Immature natural killer cell (primary cell): ENCODE data around the gene HNRNPH1. TPM values are rescaled to one million over a fixed set of nuclear protein-coding genes. Genes with fewer than 3 reads are reported as not detected.

ENCODE experiments used
- DNase-seq, 3 donors: peaks; one replicate each; pipeline ENCODE4 v3.0.0; 2022; ENCODE audit warnings: mixed read lengths in 1 of 3
- H3K27ac Mint-ChIP-seq, 6 donors: one replicate each; pipeline ENCODE4 v1.8.0; 2020; ENCODE audit warnings: mixed read lengths in 6 of 6, mild to moderate bottlenecking in 5 of 6, inconsistent platforms in 4 of 6, moderate library complexity in 3 of 6
- H3K27me3 Mint-ChIP-seq, 3 donors: one replicate each; pipeline ENCODE4 v1.8.0; 2020 to 2021; ENCODE audit warnings: low read depth in 3 of 3, mild to moderate bottlenecking in 3 of 3, mixed read lengths in 3 of 3, moderate library complexity in 3 of 3, inconsistent platforms in 1 of 3
- H3K36me3 Mint-ChIP-seq, 3 donors: one replicate each; pipeline ENCODE4 v1.8.0; 2020; ENCODE audit warnings: mixed read lengths in 3 of 3, inconsistent platforms in 2 of 3, mild to moderate bottlenecking in 2 of 3
- H3K4me1 Mint-ChIP-seq, 2 donors: one replicate each; pipeline ENCODE4 v1.8.0; 2020; ENCODE audit warnings: inconsistent platforms in 2 of 2, mild to moderate bottlenecking in 2 of 2, mixed read lengths in 2 of 2, moderate library complexity in 1 of 2
- H3K4me3 Mint-ChIP-seq, 5 donors: one replicate each; pipeline ENCODE4 v1.8.0; 2020; ENCODE audit warnings: mild to moderate bottlenecking in 5 of 5, mixed read lengths in 5 of 5, inconsistent platforms in 3 of 5, moderate library complexity in 3 of 5
- H3K9me3 Mint-ChIP-seq, 6 donors: one replicate each; pipeline ENCODE4 v1.8.0; 2020; ENCODE audit warnings: mild to moderate bottlenecking in 6 of 6, mixed read lengths in 6 of 6, inconsistent platforms in 4 of 6, moderate library complexity in 3 of 6
- polyA plus RNA-seq, 3 donors: library from polyadenylated mRNA; unstranded; fragments of 300-500 nt; fragmentation: Illumina TruSeq; gene quantifications; one replicate each; pipeline ENCODE4 v1.2.3, GENCODE V29; 2021

Gene HNRNPH1
- polyA plus RNA-seq, 3 donors from 2014 or later: 45.7 to 110 (median 73.3) TPM

GRCh38 chr5:179616002-179616594, 7.4 kb downstream of the HNRNPH1 start:
- Mint-ChIP-seq H3K9me3 (no peaks in the 10 kb centered on the region), H3K27ac (peak overlapping the region in 5 of 6 donors; percentile 18 to 80 (median 60)), H3K36me3 (peaks cover 43 to 83% (median 76%) of the 10 kb centered on the region in 3 donors), H3K27me3 (peaks cover 10 to 58% (median 27%) of the 10 kb centered on the region in 3 donors), H3K4me3 (no peak overlapping the region), H3K4me1 (peaks cover 61 to 91% of the 10 kb centered on the region in 2 donors)
- no peak for DNase-seq

- Mint-ChIP-seq H3K27ac (peak overlapping the region in 1 of 6 donors; percentile 56), H3K9me3 (no peaks in the 10 kb centered on the region), H3K4me1 (peaks cover 52 to 82% of the 10 kb centered on the region in 2 donors), H3K27me3 (peaks cover 9 to 51% (median 25%) of the 10 kb centered on the region in 3 donors), H3K4me3 (no peak overlapping the region), H3K36me3 (peaks cover 34 to 80% (median 67%) of the 10 kb centered on the region in 3 donors)
- DNase-seq: no peak
Observed at GRCh38 chr5:179615203-179615602, 8.3 kb downstream of the HNRNPH1 start.

GRCh38 chr5:179614745-179615144, 8.7 kb downstream of the HNRNPH1 start:
- H3K4me1 Mint-ChIP-seq: peaks cover 48 to 80% of the 10 kb centered on the region in 2 donors
- peaks cover 10 to 51% (median 25%) of the 10 kb centered on the region in 3 donors for H3K27me3 Mint-ChIP-seq
- no peak for DNase-seq
- H3K27ac Mint-ChIP-seq: peak overlapping the region in 1 of 6 donors; percentile 56
- peaks cover 32 to 79% (median 64%) of the 10 kb centered on the region in 3 donors for H3K36me3 Mint-ChIP-seq
- H3K4me3 Mint-ChIP-seq: no peak overlapping the region
- no peaks in the 10 kb centered on the region for H3K9me3 Mint-ChIP-seq

- H3K36me3 Mint-ChIP-seq: peaks cover 29 to 76% (median 64%) of the 10 kb centered on the region in 3 donors
- H3K27me3 Mint-ChIP-seq: peaks cover 11 to 53% (median 23%) of the 10 kb centered on the region in 3 donors
- H3K27ac Mint-ChIP-seq: peak overlapping the region; percentile 59 to 76 (median 62)
- H3K4me1 Mint-ChIP-seq: peaks cover 42 to 74% of the 10 kb centered on the region in 2 donors
- H3K9me3 Mint-ChIP-seq: no peaks in the 10 kb centered on the region
- DNase-seq: no peak
- peak overlapping the region in 1 of 5 donors; percentile 20 for H3K4me3 Mint-ChIP-seq
Observed at GRCh38 chr5:179613460-179614071, 9.9 kb downstream of the HNRNPH1 start.

- peaks cover 12 to 51% (median 26%) of the 10 kb centered on the region in 3 donors for H3K27me3 Mint-ChIP-seq
- H3K36me3 Mint-ChIP-seq: peaks cover 25 to 72% (median 60%) of the 10 kb centered on the region in 3 donors
- H3K9me3 Mint-ChIP-seq: no peaks in the 10 kb centered on the region
- H3K4me1 Mint-ChIP-seq: peaks cover 43 to 67% of the 10 kb centered on the region in 2 donors
- H3K27ac Mint-ChIP-seq: peak overlapping the region; percentile 59 to 78 (median 62)
- no peak for DNase-seq
- H3K4me3 Mint-ChIP-seq: peak overlapping the region in 3 of 5 donors; percentile 20 to 33 (median 30)
Observed at GRCh38 chr5:179612577-179613459, 10.7 kb downstream of the HNRNPH1 start.

GRCh38 chr5:179610903-179611265, 12.6 kb downstream of the HNRNPH1 start:
- Mint-ChIP-seq H3K36me3 (peaks cover 23 to 57% (median 43%) of the 10 kb centered on the region in 3 donors), H3K9me3 (no peaks in the 10 kb centered on the region), H3K27ac (peak overlapping the region in 4 of 6 donors; percentile 11 to 70 (median 20)), H3K4me3 (no peak overlapping the region), H3K27me3 (peaks cover 12 to 40% (median 24%) of the 10 kb centered on the region in 3 donors), H3K4me1 (peaks cover 29 to 48% of the 10 kb centered on the region in 2 donors)
- DNase-seq: no peak

- H3K27me3 Mint-ChIP-seq: peaks cover 12 to 36% (median 24%) of the 10 kb centered on the region in 3 donors
- peaks cover 25 to 42% of the 10 kb centered on the region in 2 donors for H3K4me1 Mint-ChIP-seq
- H3K27ac Mint-ChIP-seq: peak overlapping the region in 4 of 6 donors; percentile 16 to 70 (median 47)
- H3K4me3 Mint-ChIP-seq: no peak overlapping the region
- no peaks in the 10 kb centered on the region for H3K9me3 Mint-ChIP-seq
- peaks cover 20 to 58% (median 41%) of the 10 kb centered on the region in 3 donors for H3K36me3 Mint-ChIP-seq
- DNase-seq: no peak
Observed at GRCh38 chr5:179610109-179610902, 13.2 kb downstream of the HNRNPH1 start.

- Mint-ChIP-seq H3K36me3 (peaks cover 20 to 54% (median 39%) of the 10 kb centered on the region in 3 donors), H3K9me3 (no peaks in the 10 kb centered on the region), H3K27me3 (peaks cover 12 to 34% (median 22%) of the 10 kb centered on the region in 3 donors), H3K4me3 (no peak overlapping the region), H3K27ac (peak overlapping the region in 5 of 6 donors; percentile 25 to 71 (median 69)), H3K4me1 (peaks cover 25 to 39% of the 10 kb centered on the region in 2 donors)
- DNase-seq: no peak
Observed at GRCh38 chr5:179609834-179610108, 13.7 kb downstream of the HNRNPH1 start.

GRCh38 chr5:179608131-179608581, 15.3 kb downstream of the HNRNPH1 start:
- Mint-ChIP-seq H3K9me3 (no peaks in the 10 kb centered on the region), H3K27ac (peak overlapping the region; percentile 24 to 81 (median 66)), H3K4me3 (no peak overlapping the region), H3K36me3 (peaks cover 11 to 42% (median 24%) of the 10 kb centered on the region in 3 donors), H3K27me3 (peaks cover 10 to 23% (median 13%) of the 10 kb centered on the region in 3 donors), H3K4me1 (peaks cover 17 to 22% of the 10 kb centered on the region in 2 donors)
- no peak for DNase-seq

GRCh38 chr5:179607160-179607931, 16.1 kb downstream of the HNRNPH1 start:
- H3K36me3 Mint-ChIP-seq: peaks cover 5 to 40% (median 18%) of the 10 kb centered on the region in 3 donors
- H3K27me3 Mint-ChIP-seq: peaks cover 10 to 15% (median 10%) of the 10 kb centered on the region in 3 donors
- peak overlapping the region; percentile 24 to 83 (median 66) for H3K27ac Mint-ChIP-seq
- H3K4me1 Mint-ChIP-seq: peaks cover 12 to 16% of the 10 kb centered on the region in 2 donors
- H3K4me3 Mint-ChIP-seq: no peak overlapping the region
- no peaks in the 10 kb centered on the region for H3K9me3 Mint-ChIP-seq
- DNase-seq: no peak

GRCh38 chr5:179606910-179607159, 16.6 kb downstream of the HNRNPH1 start:
- Mint-ChIP-seq H3K9me3 (no peaks in the 10 kb centered on the region), H3K4me3 (no peak overlapping the region), H3K27ac (peak overlapping the region in 2 of 6 donors; percentile 22 to 57), H3K4me1 (peaks cover 11 to 13% of the 10 kb centered on the region in 2 donors), H3K36me3 (peaks cover 2 to 38% (median 16%) of the 10 kb centered on the region in 3 donors), H3K27me3 (peaks cover 8 to 13% (median 9%) of the 10 kb centered on the region in 3 donors)
- no peak for DNase-seq

- Mint-ChIP-seq H3K4me1 (peaks cover 9% of the 10 kb centered on the region in 2 donors), H3K36me3 (peaks cover 0 to 35% (median 12%) of the 10 kb centered on the region in 3 donors), H3K9me3 (no peaks in the 10 kb centered on the region), H3K4me3 (no peak overlapping the region), H3K27ac (peak overlapping the region in 5 of 6 donors; percentile 2 to 49 (median 16)), H3K27me3 (peaks cover 4 to 13% (median 8%) of the 10 kb centered on the region in 3 donors)
- no peak for DNase-seq
Observed at GRCh38 chr5:179606071-179606909, 17.2 kb downstream of the HNRNPH1 start.
